Panc1 (cell line): ENCODE results near the gene GLRX.

Experiments
- CTCF ChIP-seq: fragments of 450-650 bp; IDR thresholded peaks from 2 replicates; pipeline ENCODE4 v1.5.1; 2017; ENCODE audit warnings: mild to moderate bottlenecking
- POLR2AphosphoS5 ChIP-seq: IDR thresholded peaks from 2 replicates; pipeline ENCODE4 v1.6.1; 2012; ENCODE audit warnings: mild to moderate bottlenecking, low read depth, low read length, moderate library complexity
- REST ChIP-seq, 2 experiments: IDR thresholded peaks; 2 replicates each; pipeline ENCODE4 v1.6.1; 2011 to 2012; ENCODE audit warnings: low read depth in 2 of 2, control low read depth in 1 of 2, low read length in 1 of 2, mild to moderate bottlenecking in 1 of 2, moderate library complexity in 1 of 2; ENCODE audit not compliant: insufficient read depth in 1 of 2
- SIN3A ChIP-seq: IDR thresholded peaks from 2 replicates; pipeline ENCODE4 v1.6.1; 2012; ENCODE audit warnings: low read depth, mild to moderate bottlenecking, low read length, moderate library complexity, borderline replicate concordance; ENCODE audit not compliant: insufficient read depth
- TCF7L2 ChIP-seq: IDR thresholded peaks from 2 replicates; pipeline ENCODE4 v1.6.1; 2011; ENCODE audit warnings: mild to moderate bottlenecking, low read depth, low read length, inconsistent platforms

- TF ChIP-seq CTCF: no peak
- TF ChIP-seq TCF7L2: no peak
- no peak for TF ChIP-seq REST (IDR thresholded peaks at IDR 0.05; ENCODE audit: insufficient read depth in 1 of 2, low read depth in 2 of 2, low read length in 1 of 2)
- TF ChIP-seq POLR2AphosphoS5: no peak
- no peak for TF ChIP-seq SIN3A
Measured at GRCh38 chr5:95832664-95833063, 10.1 kb upstream of the GLRX start.
